Mammary epithelial cell (primary cell): ENCODE data around the gene TRPM1.

Experiments
- CTCF ChIP-seq, 2 donors: IDR thresholded peaks in 1 of 2; conservative IDR thresholded peaks in 1 of 2; 2 replicates each; pipeline ENCODE4 v1.5.1; 2011 to 2012; ENCODE audit warnings: inconsistent platforms in 2 of 2, low read length in 2 of 2, mild to moderate bottlenecking in 2 of 2, control low read depth in 1 of 2, low read depth in 1 of 2; ENCODE audit not compliant: insufficient read depth in 1 of 2; ENCODE audit errors: extremely low read depth in 1 of 2
- EZH2 ChIP-seq: IDR thresholded peaks from 2 replicates; pipeline ENCODE4 v1.6.1; 2012; ENCODE audit warnings: low read length, inconsistent platforms, borderline replicate concordance

DNA sequence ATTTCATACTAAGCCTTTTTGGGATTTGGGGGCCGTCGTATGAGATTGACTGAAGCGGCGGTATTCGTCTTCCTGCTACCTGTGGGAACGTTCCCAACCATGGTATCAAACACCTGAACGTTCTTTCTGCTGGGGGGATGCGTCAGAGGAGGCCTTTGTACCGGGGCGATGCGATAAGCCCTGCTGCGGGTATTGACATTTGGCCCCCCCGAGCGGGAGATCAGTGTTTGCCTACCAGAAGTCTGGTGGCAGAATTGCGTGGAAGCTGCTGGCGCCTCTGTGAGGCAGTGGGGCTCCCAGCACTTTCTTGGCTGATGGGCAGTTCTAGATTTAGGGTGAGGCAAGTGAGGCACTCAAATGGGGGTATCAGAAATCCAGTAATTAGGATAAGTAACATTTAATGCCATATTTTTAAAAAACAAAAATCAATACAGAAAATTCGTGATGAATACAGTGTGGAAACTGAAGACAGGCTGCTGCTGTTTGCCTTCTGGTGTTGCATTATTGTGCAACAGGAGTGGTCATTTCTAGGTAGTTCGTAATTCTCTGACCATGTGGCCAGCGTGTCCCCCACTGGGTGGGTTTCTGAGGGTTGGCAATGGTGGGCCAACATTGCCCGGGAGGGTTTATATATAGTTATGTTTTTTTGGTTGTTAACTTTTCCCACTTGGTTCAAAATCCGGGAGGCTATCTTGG, 12.7 kb downstream of the TRPM1 start:
- TF ChIP-seq CTCF (conservative IDR thresholded peaks at IDR 0.05 in 1 of 2, IDR thresholded peaks at IDR 0.05 in 1 of 2; ENCODE audit: extremely low read depth in 1 of 2, insufficient read depth in 1 of 2, low read depth in 1 of 2, low read length in 2 of 2) (no peak), EZH2 (no peak)
